PC-9 (cell line): ENCODE results near the gene MAP4K4. TPM values are rescaled to one million over a fixed set of nuclear protein-coding genes. Genes with fewer than 3 reads are reported as not detected.

Experiments
- BruUV-seq: library from RNA; stranded (reverse); fragments of 400-500 nt; replicated peaks from 2 replicates; lab custom pipeline; 2021; lab: Mats Ljungman, UMichigan
- CTCF ChIA-PET: fragments of 300-600 bp; sonication (Branson Sonifier 250); formaldehyde crosslinking; loops from one replicate; lab custom pipeline; 2022; ENCODE audit warnings: antibody characterized with exemption; lab: Charles Lee
- POLR2A ChIA-PET: fragments of 300-600 bp; sonication (Branson Sonifier 250); formaldehyde crosslinking; loops from one replicate; lab custom pipeline; 2022; ENCODE audit warnings: antibody characterized with exemption; ENCODE audit not compliant: unreplicated experiment; lab: Charles Lee
- DNase-seq, 2 experiments: peaks; one replicate each; pipeline versions ENCODE4 v3.0.0 to v3.0.0-alpha.2; 2015 to 2022; ENCODE audit warnings: mixed read lengths in 1 of 2
- H2AFZ ChIP-seq: fragments of 200-600 bp; sonication (generic); 2 replicates; pipeline ENCODE4 v1.8.1; 2017; ENCODE audit warnings: antibody characterized with exemption
- H3F3A ChIP-seq: fragments of 200-600 bp; sonication (generic); 2 replicates; pipeline ENCODE4 v1.8.1; 2017; ENCODE audit warnings: antibody characterized with exemption, mild to moderate bottlenecking, low read depth; ENCODE audit not compliant: insufficient read depth
- H3K27ac ChIP-seq: fragments of 200-600 bp; sonication (generic); 2 replicates; pipeline ENCODE4 v1.6.1; 2016; ENCODE audit warnings: mixed run types
- H3K27me3 ChIP-seq: fragments of 200-600 bp; sonication (generic); 2 replicates; pipeline ENCODE4 v1.6.1; 2016; ENCODE audit warnings: low read depth, mixed run types; ENCODE audit not compliant: insufficient read depth
- H3K36me3 ChIP-seq: fragments of 200-600 bp; sonication (generic); 2 replicates; pipeline ENCODE4 v1.6.1; 2016; ENCODE audit warnings: low read depth, mixed run types
- H3K4me1 ChIP-seq: fragments of 200-600 bp; sonication (generic); replicated peaks from 2 replicates; pipeline ENCODE4 v1.6.1; 2016; ENCODE audit warnings: mixed run types; ENCODE audit not compliant: insufficient read depth
- H3K4me2 ChIP-seq: fragments of 200-600 bp; sonication (generic); 2 replicates; pipeline ENCODE4 v1.6.1; 2017; ENCODE audit warnings: mixed run types
- H3K4me3 ChIP-seq: fragments of 200-600 bp; sonication (generic); 2 replicates; pipeline ENCODE4 v1.6.1; 2016; ENCODE audit warnings: mixed run types
- H3K79me2 ChIP-seq: fragments of 200-600 bp; sonication (generic); 2 replicates; pipeline ENCODE4 v1.6.1; 2017; ENCODE audit warnings: low read depth, mixed run types
- H3K9me2 ChIP-seq: fragments of 200-600 bp; sonication (generic); 2 replicates; pipeline ENCODE4 v1.8.1; 2017; ENCODE audit warnings: mild to moderate bottlenecking; ENCODE audit not compliant: insufficient read depth
- H3K9me3 ChIP-seq: fragments of 200-600 bp; sonication (generic); 2 replicates; pipeline ENCODE4 v1.8.1; 2016; ENCODE audit warnings: low read depth; ENCODE audit not compliant: insufficient read depth
- H4K20me1 ChIP-seq: fragments of 200-600 bp; sonication (generic); 2 replicates; pipeline ENCODE4 v1.8.1; 2017; ENCODE audit not compliant: insufficient read depth
- CTCF ChIP-seq: fragments of 200-600 bp; sonication (generic); conservative IDR thresholded peaks from 2 replicates; pipeline ENCODE4 v1.6.1; 2017; ENCODE audit warnings: mixed run types, antibody characterized with exemption, mild to moderate bottlenecking, moderate library complexity
- EZH2 ChIP-seq: fragments of 200-600 bp; sonication (generic); IDR thresholded peaks from 2 replicates; pipeline ENCODE4 v1.8.0; 2017; ENCODE audit warnings: antibody characterized with exemption, low read depth
- intact Hi-C: fragments of 100-400 bp; cut with micrococcal nuclease; formaldehyde crosslinking; loops from one replicate; pipeline ENCODE4 v1.10.0; 2022; ENCODE audit not compliant: unreplicated experiment
- total RNA-seq: library from RNA; stranded (reverse); gene quantifications from 2 replicates; pipeline ENCODE4 v1.2.3, GENCODE V29; 2021

MAP4K4 gene
- total RNA-seq, 1 experiment from 2014 or later = 129 TPM

DNA sequence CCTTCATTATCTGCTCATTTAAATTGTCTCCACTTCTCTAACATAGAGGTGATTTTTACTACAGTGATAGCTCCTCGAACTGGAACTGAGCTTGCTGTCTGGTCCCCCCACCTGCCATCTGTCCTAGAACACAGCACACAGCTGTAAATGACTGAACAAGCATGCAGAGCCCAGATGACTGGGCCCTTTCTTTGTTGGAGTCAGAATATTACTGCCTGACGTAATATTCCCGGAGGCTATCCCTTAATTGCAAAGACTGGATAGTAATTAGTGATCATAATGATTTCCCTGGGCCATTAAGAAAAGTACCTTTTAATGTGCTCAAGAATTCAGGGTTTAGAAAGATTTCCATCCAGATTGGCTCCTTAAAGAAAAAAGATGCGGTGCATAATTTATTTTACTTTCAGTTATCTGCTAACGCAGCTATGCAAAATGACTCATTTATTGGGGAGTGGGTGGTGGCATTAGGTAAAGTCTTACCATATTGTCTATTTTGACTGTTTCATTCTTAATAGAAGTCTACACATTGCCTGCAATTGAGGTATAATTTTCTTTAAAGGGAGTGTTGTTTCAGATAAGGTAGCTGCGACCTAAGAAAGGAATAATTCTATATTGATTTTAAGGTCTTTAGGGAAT lies 84.4 kb downstream of the MAP4K4 start:
- Histone ChIP-seq H3K79me2 (peaks cover 100% of the 10 kb centered on the region), H3K27ac (no peak overlapping the region), H3K9me3 (no peaks in the 10 kb centered on the region), H3K9me2 (no peaks in the 10 kb centered on the region), H4K20me1 (peaks cover 76% of the 10 kb centered on the region), H3K36me3 (no peaks in the 10 kb centered on the region), H3F3A (peaks cover 17% of the 10 kb centered on the region), H2AFZ (no peak overlapping the region), H3K4me1 (peaks cover 9% of the 10 kb centered on the region; the same call in 1 of the 2 replicates), H3K4me3 (no peak overlapping the region), H3K27me3 (no peaks in the 10 kb centered on the region), H3K4me2 (no peak overlapping the region)
- intact Hi-C loops = no loop called here
- no peak for DNase-seq
- no TSS peak for BruUV-seq
- ChIA-PET POLR2A (no interaction called here), CTCF (no interaction called here)
- no peak for TF ChIP-seq CTCF
- no peak for TF ChIP-seq EZH2

DNA sequence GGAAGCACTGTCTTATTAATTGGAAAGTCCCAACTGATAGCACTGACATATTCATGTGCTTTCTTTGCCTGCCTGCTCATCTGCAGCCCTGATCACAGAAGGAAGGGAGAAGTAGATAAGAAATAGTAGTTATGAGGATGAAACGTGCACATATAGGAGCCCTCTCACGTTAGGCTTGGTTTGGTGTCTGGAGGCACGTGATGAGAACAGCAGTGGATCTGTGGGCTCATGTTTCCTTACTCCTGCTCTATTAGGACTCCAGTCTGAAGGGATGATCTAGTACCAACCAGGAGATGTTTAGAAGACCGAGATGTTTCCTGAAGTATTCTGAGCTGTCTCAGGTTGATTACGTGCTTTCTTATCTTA lies 84.9 kb downstream of the MAP4K4 start:
- intact Hi-C loops = no loop called here
- Histone ChIP-seq H3K36me3 (no peaks in the 10 kb centered on the region), H3K27me3 (no peaks in the 10 kb centered on the region), H3K9me2 (no peaks in the 10 kb centered on the region), H3K79me2 (peaks cover 100% of the 10 kb centered on the region), H3F3A (peaks cover 19% of the 10 kb centered on the region), H4K20me1 (peaks cover 75% of the 10 kb centered on the region), H3K4me1 (peaks cover 14% of the 10 kb centered on the region), H3K4me2 (no peak overlapping the region), H3K4me3 (no peak overlapping the region), H3K27ac (no peak overlapping the region), H2AFZ (no peak overlapping the region), H3K9me3 (no peaks in the 10 kb centered on the region)
- TF ChIP-seq CTCF = no peak
- ChIA-PET CTCF (no interaction called here), POLR2A (no interaction called here)
- DNase-seq = no peak
- BruUV-seq = no TSS peak

DNA sequence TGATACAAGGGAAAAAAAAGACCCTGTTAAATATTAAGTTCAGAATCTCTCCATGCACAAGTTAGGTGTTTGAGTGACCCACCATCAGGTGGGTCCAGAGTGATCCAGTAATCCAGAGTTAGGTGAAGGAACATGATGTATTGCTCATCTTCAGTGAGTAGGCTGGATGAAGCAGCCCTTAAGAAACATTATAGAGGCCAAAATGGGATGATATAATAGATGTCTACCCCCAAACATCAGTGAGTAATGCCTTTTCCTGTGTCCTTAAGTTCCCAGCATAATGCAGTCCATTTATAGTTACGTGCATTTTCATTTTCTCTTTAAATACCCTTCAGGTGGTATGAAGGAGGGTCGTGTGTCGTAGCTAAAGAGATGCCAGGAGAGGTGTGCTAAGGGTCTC lies 89.6 kb downstream of the MAP4K4 start:
- no peak overlapping the region for H2AFZ ChIP-seq
- no peaks in the 10 kb centered on the region for H3K27me3 ChIP-seq
- no peak for TF ChIP-seq EZH2
- no peak for TF ChIP-seq CTCF
- H3K9me2 ChIP-seq = no peaks in the 10 kb centered on the region
- H3K36me3 ChIP-seq = peaks cover 17% of the 10 kb centered on the region
- ChIA-PET CTCF (no interaction called here), POLR2A (interaction anchor here (0.6 kb wide), 2 partner anchors 33 to 39 kb away, joined by 3 to 5 read pairs; no protein-coding TSS in a partner anchor)
- no peak for DNase-seq
- BruUV-seq = no TSS peak
- no peak overlapping the region for H3K27ac ChIP-seq
- peaks cover 50% of the 10 kb centered on the region for H4K20me1 ChIP-seq
- no peaks in the 10 kb centered on the region for H3K9me3 ChIP-seq
- H3F3A ChIP-seq = peaks cover 54% of the 10 kb centered on the region
- intact Hi-C loops = no loop called here
- H3K4me3 ChIP-seq = no peak overlapping the region
- H3K4me2 ChIP-seq = no peak overlapping the region
- peaks cover 41% of the 10 kb centered on the region for H3K4me1 ChIP-seq
- peaks cover 99% of the 10 kb centered on the region for H3K79me2 ChIP-seq
